Stimulated activated CD4-positive, alpha-beta T cell treated with anti-CD3 and anti-CD28 coated beads, Interleukin-2, amount 100 ng/mL, for 24 hours (primary cell): ENCODE results near the gene MYO19.

Experiments used
- DNase-seq, 2 donors: peaks; one replicate each; pipeline ENCODE4 v3.0.0-alpha.2; 2020

The MYO19 gene, protein sequence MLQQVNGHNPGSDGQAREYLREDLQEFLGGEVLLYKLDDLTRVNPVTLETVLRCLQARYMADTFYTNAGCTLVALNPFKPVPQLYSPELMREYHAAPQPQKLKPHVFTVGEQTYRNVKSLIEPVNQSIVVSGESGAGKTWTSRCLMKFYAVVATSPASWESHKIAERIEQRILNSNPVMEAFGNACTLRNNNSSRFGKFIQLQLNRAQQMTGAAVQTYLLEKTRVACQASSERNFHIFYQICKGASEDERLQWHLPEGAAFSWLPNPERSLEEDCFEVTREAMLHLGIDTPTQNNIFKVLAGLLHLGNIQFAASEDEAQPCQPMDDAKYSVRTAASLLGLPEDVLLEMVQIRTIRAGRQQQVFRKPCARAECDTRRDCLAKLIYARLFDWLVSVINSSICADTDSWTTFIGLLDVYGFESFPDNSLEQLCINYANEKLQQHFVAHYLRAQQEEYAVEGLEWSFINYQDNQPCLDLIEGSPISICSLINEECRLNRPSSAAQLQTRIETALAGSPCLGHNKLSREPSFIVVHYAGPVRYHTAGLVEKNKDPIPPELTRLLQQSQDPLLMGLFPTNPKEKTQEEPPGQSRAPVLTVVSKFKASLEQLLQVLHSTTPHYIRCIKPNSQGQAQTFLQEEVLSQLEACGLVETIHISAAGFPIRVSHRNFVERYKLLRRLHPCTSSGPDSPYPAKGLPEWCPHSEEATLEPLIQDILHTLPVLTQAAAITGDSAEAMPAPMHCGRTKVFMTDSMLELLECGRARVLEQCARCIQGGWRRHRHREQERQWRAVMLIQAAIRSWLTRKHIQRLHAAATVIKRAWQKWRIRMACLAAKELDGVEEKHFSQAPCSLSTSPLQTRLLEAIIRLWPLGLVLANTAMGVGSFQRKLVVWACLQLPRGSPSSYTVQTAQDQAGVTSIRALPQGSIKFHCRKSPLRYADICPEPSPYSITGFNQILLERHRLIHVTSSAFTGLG

DNA sequence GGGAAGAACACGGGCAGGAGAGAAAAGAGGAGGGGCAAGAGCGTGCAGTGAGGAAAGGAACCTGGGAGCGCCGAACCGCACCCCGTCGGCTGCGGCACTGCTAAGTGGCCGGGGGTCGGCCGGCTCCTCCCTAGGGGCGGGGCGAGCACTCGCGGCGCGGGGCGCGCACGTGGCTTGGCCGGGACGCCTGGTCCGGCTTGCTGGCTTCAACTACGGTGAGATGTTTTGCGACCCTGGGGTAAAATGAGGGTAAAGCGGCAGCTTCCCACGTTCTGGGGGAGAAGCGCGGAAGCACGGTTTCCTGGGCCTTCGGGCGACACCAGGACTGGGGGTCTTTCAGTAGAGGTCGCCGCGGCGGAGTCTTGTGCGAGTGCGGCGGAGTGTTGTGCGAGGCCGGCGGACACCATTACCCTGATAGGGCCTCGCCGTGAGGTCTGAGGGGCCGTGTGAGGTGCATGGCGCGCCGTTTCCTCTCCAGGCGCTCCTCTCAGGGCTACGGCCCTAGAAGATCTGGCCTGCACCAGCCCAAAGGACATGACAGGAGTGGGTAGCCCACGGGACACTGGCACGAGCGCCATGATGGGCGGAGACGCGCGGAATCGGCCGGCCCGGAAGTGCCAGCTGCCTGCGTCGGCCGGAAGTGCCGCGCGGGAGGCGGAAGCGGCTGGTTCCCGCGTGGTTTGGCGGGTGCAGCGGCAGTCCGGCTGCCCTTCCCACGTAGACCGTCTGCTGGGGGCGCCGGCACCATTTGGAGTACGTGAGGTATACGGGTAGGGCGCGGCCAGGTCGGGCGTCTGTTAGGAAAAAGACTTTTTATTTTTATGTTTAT, at the start of gene MYO19, which contains the start of gene PIGW:
MYO19 (minus strand) TSS at position 29 of the 829 bp plus-strand sequence. CDS start 2,330 bp downstream, outside the sequence.
PIGW (plus strand) TSS at position 148 of the 829 bp plus-strand sequence. CDS start 2,115 bp downstream, outside the sequence.
- DNase-seq, result peak; percentile 88 to 91

DNA sequence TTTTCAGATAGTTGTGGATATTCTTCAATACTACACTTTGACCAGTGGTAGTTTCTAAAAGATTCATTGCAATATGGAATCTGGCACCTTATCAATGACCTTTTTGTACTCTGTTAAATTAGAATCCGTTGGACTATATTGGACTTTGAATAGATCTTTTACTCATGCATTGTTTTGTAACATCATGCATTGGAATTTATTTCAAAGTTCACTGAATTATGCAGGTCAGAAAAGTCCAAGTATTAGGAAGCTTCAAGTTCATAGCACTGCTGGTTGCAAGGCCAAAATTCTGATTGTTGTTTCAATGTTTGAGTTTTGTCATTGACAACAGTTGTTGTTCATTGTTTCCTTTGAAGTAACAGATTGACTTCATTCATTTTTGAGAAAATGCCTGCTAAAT, 49.1 kb upstream of the MYO19 start:
- DNase-seq, result no peak

DNA sequence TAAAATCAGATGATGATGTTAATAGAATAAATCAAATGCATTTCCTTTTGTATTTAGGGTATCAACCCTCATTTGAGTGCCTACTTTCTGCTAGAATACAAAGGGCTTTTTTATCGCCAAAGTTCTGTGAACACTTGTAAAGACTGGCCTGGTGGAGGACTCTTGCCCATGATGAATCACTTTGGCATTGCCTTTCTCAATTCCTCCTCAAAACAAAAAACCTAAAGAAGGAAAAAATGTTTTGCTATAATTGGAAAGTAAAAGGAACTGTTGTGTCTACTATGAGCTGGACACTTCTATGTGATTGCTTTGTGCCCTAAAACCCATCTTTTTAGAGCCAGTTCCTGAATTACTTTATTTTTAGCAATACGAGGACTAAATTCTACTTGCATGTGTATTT, 44.0 kb upstream of the MYO19 start:
- DNase-seq, result no peak

DNA sequence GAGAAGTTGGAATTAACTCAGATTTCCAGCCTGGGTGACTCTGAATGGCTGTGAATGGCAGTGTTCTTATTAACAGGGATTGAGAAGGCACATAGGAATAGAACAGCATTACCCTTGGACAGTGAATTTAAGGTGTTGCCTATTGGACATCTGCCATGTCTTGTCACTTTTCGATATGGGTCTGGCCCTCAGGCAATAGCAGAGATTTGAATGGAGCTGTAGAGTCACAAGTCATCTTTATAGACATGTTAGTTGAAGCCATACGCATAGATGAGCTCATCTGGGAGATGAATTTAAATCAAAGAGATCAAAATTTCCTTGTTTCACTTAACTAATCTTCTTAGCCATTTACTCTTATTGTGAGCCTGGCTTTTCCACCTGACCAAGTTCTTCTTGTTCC, 42.1 kb upstream of the MYO19 start:
- DNase-seq, result no peak

DNA sequence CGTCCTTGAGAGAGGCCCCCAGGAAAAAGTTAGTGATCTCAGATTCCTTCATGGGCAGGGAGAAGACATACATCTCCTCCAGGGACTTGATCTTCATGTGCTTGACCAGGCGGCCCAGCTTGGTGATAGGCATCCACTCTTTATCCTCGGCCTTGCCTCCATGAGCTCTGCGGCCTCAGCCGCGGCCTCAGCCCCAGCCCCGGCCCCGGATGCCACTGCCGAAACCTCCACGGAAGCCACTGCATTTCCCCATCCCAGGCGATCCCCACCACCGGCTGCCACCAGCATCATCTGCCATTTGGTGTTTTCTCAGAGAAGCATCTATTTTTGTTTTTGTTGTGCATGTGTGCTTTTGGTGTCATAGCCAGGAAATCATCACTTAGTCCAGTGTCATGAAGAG, 40.4 kb upstream of the MYO19 start:
- DNase-seq, result no peak

DNA sequence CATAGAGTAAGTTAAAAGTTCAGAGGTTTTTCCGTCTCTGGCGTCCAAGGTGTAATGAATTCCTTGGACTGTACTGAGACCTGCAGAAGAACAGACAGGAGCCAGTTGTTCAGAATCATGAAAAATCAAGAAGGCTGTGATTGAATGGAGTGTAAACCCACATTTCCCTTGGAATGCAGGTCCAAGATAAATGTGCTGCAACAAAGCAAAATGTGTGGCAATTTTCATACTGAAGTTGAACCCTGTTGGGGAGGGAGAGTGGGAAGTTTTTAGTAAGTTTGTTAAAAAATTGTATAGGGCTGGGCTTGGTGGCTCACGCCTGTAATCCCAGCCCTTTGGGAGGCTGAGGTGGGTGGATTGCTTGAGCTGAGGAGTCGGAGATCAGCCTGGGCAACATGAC, 31.4 kb upstream of the MYO19 start:
- DNase-seq, result no peak

DNA sequence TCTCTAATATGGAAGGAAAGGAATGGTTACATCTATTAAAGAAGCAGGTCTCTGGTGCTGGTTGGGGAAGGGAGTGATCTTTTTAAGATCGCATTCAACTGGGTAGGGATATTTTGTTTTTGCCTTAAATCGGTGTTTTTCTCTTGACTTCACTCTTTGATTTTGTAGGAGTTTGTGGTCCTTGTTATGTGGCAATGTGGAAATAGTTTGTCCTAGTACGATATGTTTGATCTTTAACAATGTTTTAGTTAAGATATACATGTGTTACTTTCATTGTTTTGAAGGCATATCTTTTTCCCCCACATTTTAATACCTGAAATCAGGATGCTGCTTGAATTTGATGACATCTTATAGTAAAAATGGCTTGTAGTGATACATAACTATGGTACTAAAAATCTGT, 18.8 kb upstream of the MYO19 start:
- DNase-seq, result no peak

DNA sequence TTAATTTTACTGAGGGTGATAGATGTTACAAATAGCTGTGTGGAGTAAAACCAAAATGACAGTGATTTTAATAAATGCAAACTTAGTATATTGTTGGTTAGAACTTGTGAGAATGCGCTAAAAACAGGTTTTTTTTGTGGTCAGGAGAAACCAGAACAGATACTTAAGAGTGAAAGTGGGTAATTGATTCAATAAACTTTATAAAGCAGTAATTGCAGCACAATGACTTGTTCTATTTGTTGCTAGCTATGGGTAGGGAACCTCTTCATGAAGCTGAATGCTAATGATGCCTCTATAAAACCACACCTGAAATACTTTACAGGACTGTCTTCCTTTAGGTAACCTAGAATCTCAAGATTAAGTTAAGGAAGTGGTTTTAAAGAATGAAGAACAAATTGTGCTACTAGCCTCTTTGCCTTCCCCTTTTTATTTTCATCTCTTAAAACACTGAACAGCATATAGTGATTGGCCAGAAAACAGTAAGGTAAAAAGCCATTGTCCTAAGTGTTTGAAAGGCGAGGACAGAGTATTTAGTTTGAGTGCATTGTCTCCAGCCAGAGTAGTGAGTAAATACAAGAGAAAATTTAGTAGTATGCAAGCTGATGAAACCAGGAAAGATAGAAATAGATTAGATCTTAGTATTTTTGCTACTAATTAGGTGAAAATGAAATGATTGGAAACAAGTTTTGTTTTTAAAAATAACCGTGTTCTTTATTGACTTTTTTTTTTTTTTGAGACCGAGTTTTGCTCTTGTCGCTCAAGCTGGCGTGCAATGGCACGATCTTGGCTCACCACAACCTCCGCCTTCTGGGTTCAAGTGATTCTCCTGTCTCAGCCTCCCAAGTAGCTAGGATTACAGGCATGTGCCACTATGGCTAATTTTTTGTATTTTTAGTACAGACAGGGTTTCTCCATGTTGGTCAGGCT, 16.1 kb upstream of the MYO19 start:
- no peak for DNase-seq

DNA sequence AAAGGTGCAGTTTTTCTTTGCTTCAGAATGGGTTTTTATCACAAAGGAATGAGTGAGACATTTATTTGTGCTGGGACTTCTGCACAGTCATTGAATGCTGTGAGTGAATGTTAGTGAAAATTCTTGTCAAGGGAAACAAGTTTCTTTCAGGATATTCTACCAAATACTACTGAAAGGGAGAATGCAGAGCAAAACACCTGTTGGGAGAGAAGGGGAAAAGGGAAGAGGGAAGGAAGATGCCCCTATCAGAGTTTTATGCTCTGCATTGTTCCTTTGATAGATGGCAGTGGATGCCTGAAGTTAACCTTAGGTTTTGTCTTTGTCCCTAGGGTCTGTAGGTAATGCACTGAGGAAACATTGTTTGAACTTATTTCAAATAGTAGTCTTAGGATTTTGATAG, 13.1 kb upstream of the MYO19 start:
- no peak for DNase-seq

DNA sequence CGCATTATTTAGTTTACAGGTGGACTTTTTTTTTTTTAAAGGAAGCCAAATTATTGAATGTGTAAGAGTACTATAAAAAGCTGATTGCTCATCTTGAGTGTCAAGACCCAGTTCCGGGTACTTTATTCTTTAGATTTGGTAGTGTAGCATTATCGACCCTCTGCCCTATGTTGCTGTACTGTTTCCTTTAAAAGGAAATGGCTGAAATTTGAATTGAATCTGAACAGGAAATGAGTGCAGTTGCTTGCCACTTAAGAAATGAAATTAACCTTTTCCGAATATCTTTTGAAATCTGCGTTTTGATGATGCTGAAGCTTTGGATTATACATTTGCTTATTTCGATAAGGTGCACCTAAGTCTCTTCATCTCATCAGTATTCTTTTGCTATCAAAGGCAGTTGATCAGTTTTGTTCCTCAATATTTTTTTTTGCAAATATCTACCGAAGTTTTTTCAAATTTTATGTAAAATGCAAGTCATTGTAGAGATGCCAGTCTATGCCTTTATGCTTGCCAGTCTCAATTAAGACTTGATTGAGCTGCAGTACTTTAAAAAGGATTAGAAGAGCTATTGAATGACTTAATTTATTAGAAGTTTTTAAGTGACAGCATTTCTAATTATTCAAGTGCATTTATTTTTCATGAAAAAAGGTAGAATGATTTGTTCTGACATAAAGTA, 11.9 kb upstream of the MYO19 start:
- no peak for DNase-seq

DNA sequence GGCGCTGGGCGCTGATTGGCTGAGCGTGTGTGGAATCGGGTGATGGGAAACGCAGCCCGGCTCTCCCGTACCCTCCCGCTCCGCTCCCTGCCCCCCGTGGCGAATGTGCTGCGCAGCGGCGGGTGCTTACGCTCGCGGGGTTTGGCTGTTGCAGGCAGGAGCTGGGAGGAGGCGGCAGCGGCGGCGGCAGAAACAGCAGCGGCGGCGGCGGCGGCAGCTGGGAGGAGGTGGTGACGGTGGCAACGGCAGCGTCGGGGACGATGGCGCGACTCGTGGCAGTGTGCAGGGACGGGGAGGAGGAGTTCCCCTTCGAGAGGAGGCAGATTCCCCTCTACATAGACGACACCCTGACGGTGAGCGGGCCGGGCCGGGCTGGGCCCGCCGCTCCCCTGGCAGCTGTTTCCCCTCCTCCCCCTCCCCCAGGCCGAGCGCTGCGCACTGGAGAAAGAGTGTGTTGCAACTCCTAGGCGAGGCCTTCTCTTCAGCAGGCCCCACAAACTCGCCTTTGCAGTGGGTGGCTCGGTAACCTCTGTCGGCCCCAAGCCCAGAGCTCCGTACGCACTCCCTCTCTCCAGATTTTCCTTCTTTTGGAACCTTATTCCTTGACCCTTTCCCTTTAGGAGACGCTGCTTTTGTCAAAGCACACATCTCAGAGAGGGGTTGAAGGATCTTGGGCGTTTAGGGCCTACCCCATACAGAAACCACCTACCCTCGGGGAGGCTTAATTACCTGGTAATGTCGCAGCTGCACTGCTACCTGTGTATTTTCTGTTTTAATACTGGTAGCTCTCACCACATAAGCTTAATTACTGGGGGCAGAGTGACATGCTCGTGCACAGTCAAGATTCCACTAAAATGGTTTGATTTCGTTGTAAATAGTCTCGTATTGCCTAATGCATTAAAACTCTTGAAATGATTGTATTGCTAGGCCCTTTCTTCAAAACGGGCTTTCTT, 11.1 kb upstream of the MYO19 start:
- DNase-seq, result peak; percentile 94 to 96

DNA sequence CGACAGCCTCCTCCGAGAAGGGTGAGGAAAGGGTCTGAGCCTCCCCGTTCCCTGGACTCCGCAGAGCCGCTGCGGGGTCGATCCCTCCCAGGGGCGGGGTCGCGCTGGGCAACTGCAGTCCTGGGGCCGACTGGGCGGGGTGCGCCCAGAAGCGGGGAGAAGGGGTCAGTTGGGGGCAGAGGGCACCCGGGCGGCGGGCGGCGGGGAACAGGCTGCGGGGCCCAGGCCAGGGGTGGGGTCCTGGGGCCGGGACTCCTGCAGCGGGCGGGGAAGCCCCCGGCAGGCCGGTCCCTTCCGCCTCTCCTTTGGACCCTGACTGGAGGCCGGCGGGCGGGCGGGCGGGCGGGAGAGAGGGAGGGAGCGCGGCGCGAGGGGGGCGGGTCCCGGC, 10.4 kb upstream of the MYO19 start:
- DNase-seq, result no peak

DNA sequence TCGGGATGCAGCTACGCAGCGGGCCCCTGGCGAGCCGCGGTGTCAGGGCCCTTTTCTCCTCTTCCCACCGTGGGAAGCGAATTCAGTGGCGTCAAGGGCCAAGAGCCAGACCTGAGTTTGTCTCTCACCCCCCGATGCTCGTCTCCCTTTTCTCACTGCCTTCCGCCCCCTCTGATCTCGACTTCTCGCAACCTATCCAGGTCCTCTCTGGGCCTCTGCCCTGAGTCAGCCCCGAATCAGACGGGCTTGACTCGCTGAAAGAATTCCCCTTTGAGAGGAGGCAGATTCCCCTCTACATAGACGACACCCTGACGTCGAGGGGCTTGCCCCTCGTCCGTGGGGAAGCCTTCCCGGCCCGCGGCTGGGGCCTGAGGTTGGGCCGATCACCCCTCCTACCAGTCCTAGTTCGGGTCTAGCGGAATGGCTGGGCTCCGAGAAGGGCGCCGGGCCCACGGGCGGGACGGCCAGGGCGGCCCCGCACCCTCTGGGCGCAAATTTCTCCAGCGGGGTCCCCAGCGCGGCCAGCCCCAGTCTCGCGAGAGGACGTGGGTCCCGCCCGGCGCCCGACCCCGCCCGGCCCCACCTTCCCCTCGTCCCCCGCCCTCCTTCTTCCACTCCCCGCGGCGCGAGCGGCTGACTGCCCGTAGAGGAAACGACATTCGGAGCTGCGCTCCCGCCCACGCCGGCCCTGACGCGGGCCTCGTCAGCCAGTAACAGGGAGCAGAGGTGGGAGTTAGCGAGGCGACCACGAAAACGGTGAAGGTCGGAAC, 9.8 kb upstream of the MYO19 start, which contains the start of gene GGNBP2:
GGNBP2 (plus strand) TSS at position 613 of the 770 bp plus-strand sequence. CDS start 806 bp downstream, outside the sequence.
- peak; percentile 91 to 95 for DNase-seq

DNA sequence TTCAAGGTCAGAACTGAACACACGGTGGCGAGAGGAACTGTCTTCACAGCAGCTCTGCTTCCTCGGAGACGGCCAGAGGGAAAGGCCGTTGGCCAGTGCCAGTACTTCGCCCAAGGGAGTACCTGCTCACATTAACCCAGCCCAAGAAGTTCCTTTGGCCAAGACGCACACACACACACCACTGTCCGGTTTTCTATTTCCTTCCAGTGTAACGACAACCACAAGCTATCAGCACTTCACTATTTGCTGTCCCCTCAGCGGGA, 9.3 kb upstream of the MYO19 start:
- no peak for DNase-seq

DNA sequence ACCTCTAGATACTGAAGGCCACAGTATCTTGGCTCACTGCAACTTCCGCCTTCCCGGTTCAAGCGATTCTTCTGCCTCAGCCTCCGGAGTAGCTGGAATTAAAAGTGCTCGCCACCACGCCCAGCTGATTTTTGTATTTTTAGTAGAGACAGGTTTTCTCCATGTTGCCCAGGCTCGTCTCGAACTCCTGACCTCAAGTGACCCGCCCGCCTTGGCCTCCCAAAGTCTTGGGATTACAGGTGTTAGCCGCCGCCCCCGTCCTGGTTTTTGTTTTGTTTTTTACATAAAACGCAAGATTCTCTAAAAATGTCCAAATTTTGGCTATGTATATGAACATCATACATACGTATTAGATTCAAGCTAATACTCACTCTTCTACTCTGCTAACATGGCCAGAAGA, 8.1 kb upstream of the MYO19 start:
- DNase-seq, result no peak

DNA sequence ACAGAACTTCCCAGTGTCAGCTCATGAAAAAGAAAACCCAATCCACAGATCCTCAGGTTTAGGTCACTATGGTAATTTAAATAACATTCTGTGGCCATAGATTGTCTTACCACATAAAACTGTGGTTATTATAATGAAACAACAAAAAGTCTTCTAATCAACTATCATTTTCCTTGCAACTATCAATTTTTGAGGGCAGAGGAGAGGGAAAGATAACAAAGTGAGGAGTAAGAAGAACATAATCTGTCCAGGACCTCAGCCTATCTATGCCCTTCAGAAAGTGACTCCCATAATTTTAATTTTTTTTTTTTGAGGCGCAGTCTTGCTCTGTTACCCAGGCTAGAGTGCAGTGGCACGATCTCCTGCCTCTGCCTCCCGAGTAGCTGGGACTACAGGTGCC, 6.0 kb upstream of the MYO19 start:
- DNase-seq, result no peak

DNA sequence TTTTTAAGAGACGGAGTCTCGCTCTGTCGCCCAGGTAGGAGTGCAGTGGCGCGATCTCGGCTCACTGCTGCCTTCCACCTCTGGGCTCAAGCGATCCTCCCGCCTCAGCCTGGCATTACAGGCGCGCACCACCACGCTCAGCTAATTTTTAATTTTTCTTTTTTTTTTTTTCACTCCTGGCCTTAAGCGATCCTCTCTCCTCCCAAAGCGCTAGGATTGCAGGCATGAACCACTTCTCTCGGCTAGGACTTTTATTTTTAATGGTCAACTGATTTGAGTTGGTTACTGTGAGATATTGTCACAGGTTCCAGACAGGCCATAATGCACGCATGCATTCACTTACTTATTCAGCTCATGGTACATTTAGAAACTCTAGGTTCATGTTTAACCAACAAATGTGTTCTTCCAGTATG, 1.0 kb upstream of the MYO19 start:
- DNase-seq, result no peak

DNA sequence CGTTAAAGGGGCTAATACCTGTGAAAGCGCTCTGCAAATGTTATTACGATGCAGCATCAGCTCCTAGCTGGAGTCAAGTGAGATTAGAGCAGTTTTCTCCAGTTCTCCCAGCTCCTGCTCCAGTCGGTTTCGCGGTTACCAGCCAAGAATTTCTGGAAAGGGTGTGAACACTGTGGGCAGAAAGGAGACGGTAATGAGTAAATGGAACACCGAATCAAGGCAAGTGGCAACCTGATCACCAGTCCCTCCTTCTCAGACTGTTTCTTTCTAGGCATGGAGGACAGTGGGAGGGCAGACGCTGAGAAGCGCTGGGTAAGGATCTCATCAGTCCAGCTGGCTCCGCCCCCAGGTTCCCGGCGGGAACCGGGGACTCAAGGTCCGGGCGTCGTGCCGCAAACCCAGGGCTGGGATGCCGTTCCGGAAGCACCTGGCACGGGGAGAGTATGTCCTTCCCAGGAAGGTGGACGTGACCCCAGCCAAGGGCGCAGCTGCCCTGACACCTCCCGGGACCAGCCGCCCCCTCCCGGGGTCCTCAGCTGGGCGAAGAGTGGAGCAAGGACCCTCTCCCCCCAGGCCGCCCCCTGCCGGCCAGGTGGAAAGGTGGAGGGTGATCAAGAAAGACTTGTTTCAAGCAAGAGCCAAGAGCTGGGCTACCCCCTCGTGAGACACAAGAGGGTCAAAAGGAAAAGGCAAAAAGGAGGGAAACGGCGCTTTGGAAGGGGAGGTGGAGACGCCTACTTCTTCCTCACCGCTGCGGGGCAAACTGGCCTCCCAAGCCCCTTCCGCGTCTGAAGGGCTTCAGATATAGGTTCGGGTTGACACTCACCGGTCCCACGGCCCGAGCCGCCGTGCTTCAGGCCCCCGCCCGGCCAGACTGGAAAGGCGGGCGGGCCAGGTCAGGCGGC, 481 bp downstream of the MYO19 start:
- peak; percentile 69 to 72 for DNase-seq
